NCI-H146 (cell line): ENCODE data around the gene ZNF497.

Source experiments
- DNase-seq: peaks from one replicate; lab custom pipeline; 2025; lab: John Stamatoyannopoulos, UW

ZNF497 gene

GRCh38 chr19:58310685-58311084, 51.9 kb downstream of the ZNF497 start:
- peak; percentile 3 for DNase-seq

GRCh38 chr19:58307736-58308135, 54.8 kb downstream of the ZNF497 start:
- no peak for DNase-seq

- no peak for DNase-seq
These were observed 56.6 kb downstream of the ZNF497 start for GRCh38 chr19:58305932-58306323.

DNA sequence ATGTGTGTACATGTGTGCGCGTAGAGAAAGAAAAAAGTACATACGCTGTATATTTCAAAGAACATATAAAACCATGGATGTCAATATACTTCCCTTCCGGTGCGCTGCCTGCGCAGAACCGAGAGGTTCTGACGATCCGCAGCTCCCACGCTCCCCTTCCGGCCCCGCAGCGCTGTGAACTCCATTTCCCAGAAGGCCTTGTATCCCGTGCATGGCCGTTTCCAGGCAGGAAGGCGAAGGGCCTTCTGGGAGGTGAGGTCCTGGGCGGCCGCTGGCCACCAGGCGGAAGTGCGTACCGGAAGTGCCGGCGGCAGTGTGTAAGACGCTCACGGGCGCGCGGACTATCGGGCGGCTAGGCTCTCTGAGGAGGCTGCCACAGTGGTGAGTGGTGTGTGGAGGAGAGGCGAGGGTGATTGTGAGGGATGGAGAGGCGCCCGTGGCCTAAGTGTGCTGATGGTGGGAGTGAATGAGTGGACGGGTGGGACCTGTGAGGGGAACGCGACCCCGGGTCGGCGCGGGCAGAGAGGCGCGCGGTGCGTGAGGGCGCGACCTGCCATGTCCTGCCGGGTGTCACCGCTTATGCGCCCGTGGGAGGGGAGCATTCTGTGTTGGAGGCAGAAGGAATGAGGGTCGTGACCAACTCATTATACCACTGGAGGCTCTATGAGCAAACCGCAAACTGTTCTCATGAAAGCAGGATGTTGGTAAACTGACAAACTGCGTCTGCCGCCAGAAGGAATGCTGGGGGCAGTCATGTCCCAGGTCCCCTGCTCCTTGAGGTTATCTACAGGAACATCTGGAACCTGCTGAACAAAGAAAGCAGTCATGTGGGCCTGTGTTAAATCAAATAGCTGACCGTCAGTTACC, 57.3 kb downstream of the ZNF497 start, which contains the start of gene ERVK3-1:
Gene ERVK3-1, plus strand, starts transcription at position 313 of the 867 bp plus-strand sequence. CDS start 6,792 bp downstream, outside the sequence.
- peak; percentile 98 for DNase-seq

DNA sequence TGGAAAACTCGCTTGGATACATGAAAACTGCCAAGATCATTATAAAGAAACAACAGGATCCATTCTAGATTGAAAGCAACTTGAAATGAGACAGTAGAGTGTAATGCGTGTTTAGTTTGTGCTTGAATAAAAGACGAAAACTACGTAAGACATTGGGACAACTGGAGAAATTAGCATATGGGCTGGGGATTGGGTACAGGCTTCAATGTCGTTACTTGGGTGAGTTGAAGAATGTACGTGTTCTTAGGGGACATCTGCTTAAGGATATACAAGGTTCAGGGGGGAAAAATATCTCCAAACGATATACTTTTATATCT, 57.8 kb downstream of the ZNF497 start:
- no peak for DNase-seq
